Skeletal muscle tissue (tissue), 4 donors: ENCODE results near the gene PYCR2. TPM values are rescaled to one million over a fixed set of nuclear protein-coding genes. Genes with fewer than 3 reads are reported as not detected.
"Not testable (repeated sequence)": the region's sequence is repeated elsewhere in the genome, so short reads cannot be mapped to it uniquely, and the experiment has no call there.

Experiments used
- H3K27ac ChIP-seq: one replicate; pipeline ENCODE4 v1.7.0; 2013; ENCODE audit warnings: mild to moderate bottlenecking, low read depth, low read length, inconsistent platforms
- H3K27me3 ChIP-seq, 3 donors: one replicate each; pipeline ENCODE4 v1.7.0; 2013; ENCODE audit warnings: low read length in 3 of 3; ENCODE audit not compliant: control insufficient read depth in 3 of 3, insufficient read depth in 3 of 3
- H3K36me3 ChIP-seq, 3 donors: one replicate each; pipeline ENCODE4 v1.7.0; 2013; ENCODE audit warnings: low read length in 3 of 3; ENCODE audit not compliant: control insufficient read depth in 3 of 3, insufficient read depth in 3 of 3
- H3K4me1 ChIP-seq, 3 donors: one replicate each; pipeline ENCODE4 v1.7.0; 2013; ENCODE audit warnings: low read length in 3 of 3, mild to moderate bottlenecking in 3 of 3; ENCODE audit not compliant: control insufficient read depth in 3 of 3, insufficient read depth in 3 of 3
- H3K4me3 ChIP-seq, 3 donors: one replicate each; pipeline ENCODE4 v1.7.0; 2013; ENCODE audit warnings: low read length in 3 of 3
- H3K9ac ChIP-seq, 3 donors: one replicate each; pipeline ENCODE4 v1.7.0; 2013; ENCODE audit warnings: low read length in 3 of 3, mild to moderate bottlenecking in 3 of 3, moderate library complexity in 2 of 3, low read depth in 1 of 3
- H3K9me3 ChIP-seq, 3 donors: one replicate each; pipeline ENCODE4 v1.7.0; 2013; ENCODE audit warnings: low read length in 3 of 3; ENCODE audit not compliant: control insufficient read depth in 3 of 3
- total RNA-seq: library from RNA; depleted of rRNA; stranded (reverse); fragments of >200 nt; gene quantifications from one replicate; pipeline ENCODE4 v1.2.3, GENCODE V29; 2014
- donor health status: Osteomylitis.

The PYCR2 gene
- total RNA-seq, 1 donor from 2014 or later: 17.7 TPM

GRCh38 chr1:225896494-225896893 is 27.6 kb downstream of the PYCR2 start:
- Histone ChIP-seq H3K9me3 (no peaks in the 10 kb centered on the region), H3K27ac (no peak overlapping the region), H3K36me3 (no peaks in the 10 kb centered on the region), H3K27me3 (no peaks in the 10 kb centered on the region), H3K9ac (no peak overlapping the region), H3K4me3 (no peak overlapping the region), H3K4me1 (no peaks in the 10 kb centered on the region)

GRCh38 chr1:225892307-225892706 is 31.7 kb downstream of the PYCR2 start:
- no peaks in the 10 kb centered on the region for H3K4me1 ChIP-seq
- no peaks in the 10 kb centered on the region for H3K36me3 ChIP-seq
- H3K27me3 ChIP-seq: peaks cover 0 to 4% (median 0%) of the 10 kb centered on the region in 3 donors
- no peak overlapping the region for H3K27ac ChIP-seq
- no peak overlapping the region for H3K9ac ChIP-seq
- no peak overlapping the region for H3K4me3 ChIP-seq
- H3K9me3 ChIP-seq: no peaks in the 10 kb centered on the region

- Histone ChIP-seq H3K9me3 (no peaks in the 10 kb centered on the region), H3K36me3 (no peaks in the 10 kb centered on the region), H3K4me3 (no peak overlapping the region), H3K9ac (no peak overlapping the region), H3K27me3 (peaks cover 0 to 4% (median 3%) of the 10 kb centered on the region in 3 donors), H3K4me1 (no peaks in the 10 kb centered on the region), H3K27ac (no peak overlapping the region)
Observed at GRCh38 chr1:225891229-225891972, 32.6 kb downstream of the PYCR2 start.

GRCh38 chr1:225890346-225891228 is 33.5 kb downstream of the PYCR2 start:
- Histone ChIP-seq H3K9ac (no peak overlapping the region), H3K27ac (no peak overlapping the region), H3K36me3 (no peaks in the 10 kb centered on the region), H3K27me3 (peaks cover 0 to 4% (median 3%) of the 10 kb centered on the region in 3 donors), H3K4me1 (no peaks in the 10 kb centered on the region), H3K4me3 (no peak overlapping the region), H3K9me3 (no peaks in the 10 kb centered on the region)

DNA sequence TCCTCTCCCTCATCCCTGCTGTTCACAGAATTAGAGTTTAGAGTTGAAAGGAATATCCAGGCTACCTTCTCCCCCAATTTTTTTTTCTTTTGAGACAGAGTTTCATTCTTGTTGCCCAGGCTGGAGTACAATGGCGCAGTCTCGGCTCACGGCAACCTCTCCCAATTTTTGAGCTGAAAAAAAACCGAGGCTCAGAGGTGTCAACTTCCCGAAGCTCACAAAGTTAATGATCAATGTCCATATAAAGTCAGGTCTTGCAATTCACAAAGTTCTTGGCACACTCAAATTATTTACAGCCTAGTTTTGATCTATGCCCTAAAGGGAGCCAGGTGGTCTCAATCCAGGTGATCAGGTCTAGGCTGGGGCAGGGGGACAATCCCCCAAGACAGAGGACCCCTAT is 34.3 kb downstream of the PYCR2 start:
- Histone ChIP-seq H3K36me3 (no peaks in the 10 kb centered on the region), H3K9ac (no peak overlapping the region), H3K27me3 (peaks cover 0 to 4% (median 3%) of the 10 kb centered on the region in 3 donors), H3K4me3 (no peak overlapping the region), H3K27ac (no peak overlapping the region), H3K4me1 (no peaks in the 10 kb centered on the region), H3K9me3 (no peaks in the 10 kb centered on the region)

- no peaks in the 10 kb centered on the region for H3K4me1 ChIP-seq
- no peak within 1 kb of the TSS for H3K27ac ChIP-seq
- H3K4me3 ChIP-seq: no peak within 1 kb of the TSS
- no peaks in the 10 kb centered on the region for H3K9me3 ChIP-seq
- no peaks in the 10 kb centered on the region for H3K36me3 ChIP-seq
- peaks cover 0 to 4% (median 3%) of the 10 kb centered on the region in 3 donors for H3K27me3 ChIP-seq
- H3K9ac ChIP-seq: no peak within 1 kb of the TSS
Observed at GRCh38 chr1:225888898-225889601, 35.0 kb downstream of the PYCR2 start, which contains the start of gene LEFTY1. Gene LEFTY1 (minus strand): TSS chr1:225889146. CDS start chr1:225889066, 80 bp downstream.

DNA sequence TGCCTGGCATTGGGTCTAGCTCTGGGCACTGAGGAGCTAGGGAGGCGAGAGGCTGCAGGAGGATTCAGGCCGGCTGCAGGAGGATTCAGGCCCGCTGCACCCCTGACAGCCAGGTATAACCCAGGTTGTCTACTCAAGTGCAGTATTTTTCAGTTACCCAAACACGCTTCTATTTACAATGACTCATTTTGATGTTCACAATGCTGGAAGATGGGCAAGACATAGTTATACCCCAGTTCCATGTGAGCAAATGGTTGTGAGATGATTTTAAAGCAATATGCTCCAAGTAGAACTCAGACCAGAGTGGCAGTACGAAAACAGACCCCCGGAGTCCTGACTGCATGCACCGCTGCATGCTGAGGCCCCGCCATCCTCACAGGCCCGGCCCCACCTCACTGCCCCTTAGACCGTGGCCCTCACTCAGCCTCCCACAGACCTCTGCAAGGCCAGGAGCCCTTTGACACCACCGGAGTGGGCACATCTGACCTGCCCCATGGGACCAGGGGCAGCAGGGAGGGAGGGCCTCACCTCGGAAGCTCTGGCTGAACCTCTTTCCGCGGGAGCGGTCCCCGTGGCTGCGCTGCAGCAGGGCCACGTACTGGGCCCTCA is 35.7 kb downstream of the PYCR2 start:
- H3K36me3 ChIP-seq: no peaks in the 10 kb centered on the region
- peaks cover 0 to 4% (median 3%) of the 10 kb centered on the region in 3 donors for H3K27me3 ChIP-seq
- H3K27ac ChIP-seq: no peak overlapping the region
- H3K4me3 ChIP-seq: no peak overlapping the region
- H3K9ac ChIP-seq: no peak overlapping the region
- H3K9me3 ChIP-seq: no peaks in the 10 kb centered on the region
- H3K4me1 ChIP-seq: peaks cover 0 to under 1% (median 0%) of the 10 kb centered on the region in 3 donors

GRCh38 chr1:225887554-225888288 is 36.3 kb downstream of the PYCR2 start:
- H3K4me1 ChIP-seq, H3K9me3 ChIP-seq, H3K36me3 ChIP-seq, H3K9ac ChIP-seq, H3K27me3 ChIP-seq, H3K27ac ChIP-seq, H3K4me3 ChIP-seq: not testable (repeated sequence)

- no peaks in the 10 kb centered on the region for H3K9me3 ChIP-seq
Observed at GRCh38 chr1:225887030-225887314, 37.1 kb downstream of the PYCR2 start.

More at GRCh38 chr1:225887030-225887314, 37.1 kb downstream of the PYCR2 start:
- H3K27ac ChIP-seq: no peak overlapping the region
- H3K4me3 ChIP-seq: no peak overlapping the region
- H3K36me3 ChIP-seq: no peaks in the 10 kb centered on the region
- H3K4me1 ChIP-seq: peaks cover 3 to 9% (median 4%) of the 10 kb centered on the region in 3 donors
- H3K27me3 ChIP-seq: peaks cover 0 to 4% (median 3%) of the 10 kb centered on the region in 3 donors
- H3K9ac ChIP-seq: no peak overlapping the region
